ENCODE results near the gene ENPP7.
"Not testable (repeated sequence)": the region's sequence is repeated elsewhere in the genome, so short reads cannot be mapped to it uniquely, and the experiment has no call there.

ENPP7 gene

DNA sequence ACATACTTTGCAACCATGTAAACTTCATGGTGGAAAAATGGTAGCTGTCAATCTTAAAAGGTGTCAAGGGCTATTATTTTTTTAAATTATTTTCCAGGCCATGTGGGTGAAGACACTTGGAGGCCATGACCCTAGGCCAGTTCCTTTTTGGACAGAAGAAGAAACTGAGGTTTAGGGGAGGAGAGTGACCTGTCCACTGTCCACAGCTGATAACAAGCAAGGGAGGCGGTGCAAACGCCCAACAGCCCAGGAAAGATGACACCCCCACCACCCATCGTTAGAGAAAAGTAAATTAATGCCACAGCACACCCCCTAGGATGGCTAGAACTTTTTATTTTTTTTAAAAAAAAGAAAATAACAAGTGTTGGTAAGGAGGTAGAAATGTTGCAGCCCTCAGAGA, 19.2 kb downstream of the ENPP7 start:
- no peak for DNase-seq

GRCh38 chr17:79750650-79751545, 20.2 kb downstream of the ENPP7 start:
- no peak for DNase-seq

GRCh38 chr17:79752175-79752574, 21.4 kb downstream of the ENPP7 start:
- no peak for DNase-seq

- DNase-seq = no peak
These were observed 23.6 kb downstream of the ENPP7 start for GRCh38 chr17:79754370-79754769.

- not testable (repeated sequence) for DNase-seq
These were observed 24.2 kb downstream of the ENPP7 start for GRCh38 chr17:79754903-79755302.

DNA sequence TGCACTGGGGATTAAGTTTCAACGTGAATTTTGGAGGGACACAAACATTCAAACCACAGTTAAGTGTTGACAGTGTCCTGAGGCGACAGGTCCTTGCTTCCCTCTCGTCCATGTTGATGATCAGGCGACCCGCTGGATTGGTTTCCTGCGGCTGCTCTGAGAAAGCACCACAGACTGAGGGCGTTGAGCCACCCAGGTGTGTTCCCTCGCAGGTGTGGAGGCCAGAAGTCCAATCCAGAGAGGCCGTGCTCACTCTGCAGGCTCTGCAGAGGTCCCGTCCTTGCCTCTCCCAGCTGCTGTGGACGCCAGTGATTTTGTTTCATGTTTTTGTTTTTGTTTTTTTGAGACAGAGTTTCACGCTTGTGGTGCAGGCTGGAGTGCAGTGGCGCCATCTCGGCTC, 24.8 kb downstream of the ENPP7 start:
- no peak for DNase-seq

GRCh38 chr17:79757140-79757745, 26.5 kb downstream of the ENPP7 start:
- DNase-seq = no peak

DNA sequence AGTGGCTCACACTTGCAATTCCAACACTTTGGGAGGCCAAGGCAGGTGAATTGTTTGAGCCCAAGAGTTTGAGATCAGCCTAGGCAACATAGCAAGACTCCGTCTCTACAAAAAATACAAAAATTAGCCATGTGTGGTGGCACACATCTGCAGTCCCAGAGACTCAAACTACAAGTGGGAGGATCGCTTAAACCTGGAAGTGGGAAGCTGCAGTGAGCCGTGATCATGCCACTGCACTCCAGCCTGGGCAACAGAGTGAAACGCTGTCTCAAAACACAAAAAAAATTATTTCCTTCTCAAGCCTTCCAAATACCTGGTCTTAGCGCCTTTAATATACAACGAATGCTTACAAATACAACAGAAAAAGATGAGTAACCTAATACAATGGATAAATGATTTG, 27.5 kb downstream of the ENPP7 start:
- no peak for DNase-seq

GRCh38 chr17:79760197-79760906, 29.6 kb downstream of the ENPP7 start:
- DNase-seq = no peak

GRCh38 chr17:79761894-79762589, 31.3 kb downstream of the ENPP7 start:
- no peak for DNase-seq

- no peak for DNase-seq
These were observed 35.0 kb downstream of the ENPP7 start for GRCh38 chr17:79765708-79766107.

- DNase-seq = no peak
These were observed 39.1 kb downstream of the ENPP7 start for GRCh38 chr17:79769570-79770506.

GRCh38 chr17:79771276-79771675, 40.5 kb downstream of the ENPP7 start:
- no peak for DNase-seq

- not testable (repeated sequence) for DNase-seq
These were observed 42.0 kb downstream of the ENPP7 start for GRCh38 chr17:79772726-79773125.

GRCh38 chr17:79774561-79774975, 43.8 kb downstream of the ENPP7 start:
- DNase-seq = no peak

- no peak for DNase-seq
These were observed 44.9 kb downstream of the ENPP7 start for GRCh38 chr17:79775632-79776031.

GRCh38 chr17:79776376-79777119, 45.8 kb downstream of the ENPP7 start:
- no peak for DNase-seq

GRCh38 chr17:79777120-79777893, 46.6 kb downstream of the ENPP7 start:
- DNase-seq = no peak

- DNase-seq = peak; percentile 62 to 67 (median 66)
These were observed 47.3 kb downstream of the ENPP7 start, which contains the start of gene CBX2 for GRCh38 chr17:79777894-79778503. Gene CBX2 (plus strand): TSS chr17:79778148. CDS start chr17:79778236, 88 bp downstream.

Data from activated CD4-positive, CD25-positive, alpha-beta regulatory T cell (primary cell).